Measurements from ENCODE around the gene TSSK2.

TSSK2 gene

GRCh38 chr22:19122752-19123492 is 8.2 kb upstream of the TSSK2 start (continued):
- no peak for TF ChIP-seq ZNF391 (tag by site-specific recombination; IDR thresholded peaks at IDR 0.05; ENCODE audit: borderline replicate concordance, low read depth)

DNA sequence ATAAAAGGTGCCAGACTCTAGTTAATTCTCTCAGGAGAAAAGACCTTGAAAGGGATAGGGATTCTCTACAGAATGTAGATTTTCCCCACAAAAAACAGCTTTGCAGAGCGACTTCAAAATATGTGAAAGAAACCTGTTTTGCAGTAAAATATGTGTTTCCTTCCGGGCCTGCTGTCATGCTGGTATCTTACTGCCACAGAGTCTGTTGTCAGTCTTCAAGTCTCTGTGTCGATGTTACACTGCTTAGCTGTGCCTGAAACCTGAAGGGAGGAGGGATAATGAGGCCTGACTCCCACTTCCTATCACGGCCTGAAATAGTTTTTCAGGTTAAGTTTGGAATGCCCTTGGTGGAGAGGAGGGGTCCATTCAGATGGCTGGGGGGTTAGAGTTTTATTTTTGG is 7.2 kb upstream of the TSSK2 start:
- ChIA-PET POLR2A (no interaction called here), CTCF (no interaction called here)
- Histone ChIP-seq H3K4me1 (ENCODE audit: control insufficient read depth, insufficient read depth, low read length) (no peaks in the 10 kb centered on the region), H3K4me3 (ENCODE audit: low read depth, low read length) (no peak overlapping the region), H3K9me3 (ENCODE audit: control insufficient read depth, insufficient read depth, low read depth, low read length) (no peaks in the 10 kb centered on the region), H3K36me3 (ENCODE audit: control insufficient read depth in 2 of 2, insufficient read depth in 1 of 2, low read length in 2 of 2) (peaks cover 0 to 11% of the 10 kb centered on the region in 2 experiments; a peak in 1 of 3 replicates), H3K27ac (ENCODE audit: extremely low read depth, low read depth, low read length) (no peak overlapping the region)
- no peak for TF ChIP-seq ZNF654 (tag by site-specific recombination; IDR thresholded peaks at IDR 0.05; ENCODE audit: low read depth)
- TF ChIP-seq ZBTB21 (tag by site-specific recombination; IDR thresholded peaks at IDR 0.05), result no peak
- TF ChIP-seq ZNF157 (tag by site-specific recombination; IDR thresholded peaks at IDR 0.05), result no peak
- TF ChIP-seq ZNF324 (tag by site-specific recombination; IDR thresholded peaks at IDR 0.05), result no peak
- TF ChIP-seq RBAK (tag by site-specific recombination; IDR thresholded peaks at IDR 0.05), result no peak
- no peak for TF ChIP-seq SP3 (tag by site-specific recombination; IDR thresholded peaks at IDR 0.05)
- no peak for TF ChIP-seq ZBTB1 (tag by site-specific recombination; IDR thresholded peaks at IDR 0.05)
- no peak for TF ChIP-seq ZNF629 (tag by site-specific recombination; IDR thresholded peaks at IDR 0.05)
- TF ChIP-seq ZNF514 (tag by site-specific recombination; IDR thresholded peaks at IDR 0.05), result no peak
- TF ChIP-seq FEZF1 (tag by site-specific recombination; IDR thresholded peaks at IDR 0.05), result no peak
- TF ChIP-seq ZNF433 (tag by site-specific recombination; IDR thresholded peaks at IDR 0.05; ENCODE audit: low read depth), result no peak
- no peak for TF ChIP-seq ZNF776 (tag by site-specific recombination; IDR thresholded peaks at IDR 0.05; ENCODE audit: borderline replicate concordance)
- TF ChIP-seq EGR2 (tag by site-specific recombination; IDR thresholded peaks at IDR 0.05; ENCODE audit: low read depth), result no peak
- TF ChIP-seq, protein P1, sequence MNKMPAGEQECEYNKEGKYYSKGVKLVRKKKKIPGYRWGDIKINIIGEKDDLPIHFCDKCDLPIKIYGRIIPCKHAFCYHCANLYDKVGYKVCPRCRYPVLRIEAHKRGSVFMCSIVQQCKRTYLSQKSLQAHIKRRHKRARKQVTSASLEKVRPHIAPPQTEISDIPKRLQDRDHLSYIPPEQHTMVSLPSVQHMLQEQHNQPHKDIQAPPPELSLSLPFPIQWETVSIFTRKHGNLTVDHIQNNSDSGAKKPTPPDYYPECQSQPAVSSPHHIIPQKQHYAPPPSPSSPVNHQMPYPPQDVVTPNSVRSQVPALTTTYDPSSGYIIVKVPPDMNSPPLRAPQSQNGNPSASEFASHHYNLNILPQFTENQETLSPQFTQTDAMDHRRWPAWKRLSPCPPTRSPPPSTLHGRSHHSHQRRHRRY (tag by site-specific recombination; IDR thresholded peaks at IDR 0.05), result no peak

DNA sequence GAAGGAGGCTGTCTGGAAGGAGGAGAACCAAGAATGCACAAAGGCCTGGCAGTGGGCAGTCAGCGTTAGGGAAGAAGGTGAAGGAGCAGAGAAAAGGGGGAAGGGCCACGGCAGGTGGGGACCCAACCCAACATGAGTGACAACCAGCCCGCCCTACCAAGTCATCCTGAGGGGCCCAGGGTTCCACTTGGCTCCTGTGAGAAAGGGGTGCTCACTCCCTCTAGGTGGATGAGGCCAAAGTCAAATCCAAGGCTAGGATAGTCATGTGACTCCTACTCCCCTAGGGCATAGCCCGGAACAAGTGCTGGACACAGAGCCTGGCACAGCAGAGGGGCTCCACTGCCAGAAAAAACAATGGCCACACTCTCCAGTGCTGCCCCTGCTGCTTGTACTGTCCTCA is 6.7 kb upstream of the TSSK2 start:
- CTCF ChIA-PET, result interaction anchor here (0.7 kb wide), 1 partner anchor 127 kb away, joined by 4 read pairs; no protein-coding TSS in a partner anchor
- TF ChIP-seq ZNF426 (tag by site-specific recombination; IDR thresholded peaks at IDR 0.05), result no peak
- TF ChIP-seq, protein P2, sequence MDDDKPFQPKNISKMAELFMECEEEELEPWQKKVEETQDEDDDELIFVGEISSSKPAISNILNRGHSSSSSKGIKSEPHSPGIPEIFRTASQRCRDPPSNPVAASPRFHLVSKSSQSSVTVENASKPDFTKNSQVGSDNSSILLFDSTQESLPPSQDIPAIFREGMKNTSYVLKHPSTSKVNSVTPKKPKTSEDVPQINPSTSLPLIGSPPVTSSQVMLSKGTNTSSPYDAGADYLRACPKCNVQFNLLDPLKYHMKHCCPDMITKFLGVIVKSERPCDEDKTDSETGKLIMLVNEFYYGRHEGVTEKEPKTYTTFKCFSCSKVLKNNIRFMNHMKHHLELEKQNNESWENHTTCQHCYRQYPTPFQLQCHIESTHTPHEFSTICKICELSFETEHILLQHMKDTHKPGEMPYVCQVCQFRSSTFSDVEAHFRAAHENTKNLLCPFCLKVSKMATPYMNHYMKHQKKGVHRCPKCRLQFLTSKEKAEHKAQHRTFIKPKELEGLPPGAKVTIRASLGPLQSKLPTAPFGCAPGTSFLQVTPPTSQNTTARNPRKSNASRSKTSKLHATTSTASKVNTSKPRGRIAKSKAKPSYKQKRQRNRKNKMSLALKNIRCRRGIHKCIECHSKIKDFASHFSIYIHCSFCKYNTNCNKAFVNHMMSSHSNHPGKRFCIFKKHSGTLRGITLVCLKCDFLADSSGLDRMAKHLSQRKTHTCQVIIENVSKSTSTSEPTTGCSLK (tag by site-specific recombination; IDR thresholded peaks at IDR 0.05), result no peak
- no peak for TF ChIP-seq GLIS2 (tag by site-specific recombination; IDR thresholded peaks at IDR 0.05)
- TF ChIP-seq, protein P3, sequence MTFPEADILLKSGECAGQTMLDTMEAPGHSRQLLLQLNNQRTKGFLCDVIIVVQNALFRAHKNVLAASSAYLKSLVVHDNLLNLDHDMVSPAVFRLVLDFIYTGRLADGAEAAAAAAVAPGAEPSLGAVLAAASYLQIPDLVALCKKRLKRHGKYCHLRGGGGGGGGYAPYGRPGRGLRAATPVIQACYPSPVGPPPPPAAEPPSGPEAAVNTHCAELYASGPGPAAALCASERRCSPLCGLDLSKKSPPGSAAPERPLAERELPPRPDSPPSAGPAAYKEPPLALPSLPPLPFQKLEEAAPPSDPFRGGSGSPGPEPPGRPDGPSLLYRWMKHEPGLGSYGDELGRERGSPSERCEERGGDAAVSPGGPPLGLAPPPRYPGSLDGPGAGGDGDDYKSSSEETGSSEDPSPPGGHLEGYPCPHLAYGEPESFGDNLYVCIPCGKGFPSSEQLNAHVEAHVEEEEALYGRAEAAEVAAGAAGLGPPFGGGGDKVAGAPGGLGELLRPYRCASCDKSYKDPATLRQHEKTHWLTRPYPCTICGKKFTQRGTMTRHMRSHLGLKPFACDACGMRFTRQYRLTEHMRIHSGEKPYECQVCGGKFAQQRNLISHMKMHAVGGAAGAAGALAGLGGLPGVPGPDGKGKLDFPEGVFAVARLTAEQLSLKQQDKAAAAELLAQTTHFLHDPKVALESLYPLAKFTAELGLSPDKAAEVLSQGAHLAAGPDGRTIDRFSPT (tag by site-specific recombination; IDR thresholded peaks at IDR 0.05), result no peak
- TF ChIP-seq ZFP69B (tag by site-specific recombination; IDR thresholded peaks at IDR 0.05), result no peak
- no peak for TF ChIP-seq ZNF155 (tag by site-specific recombination; IDR thresholded peaks at IDR 0.05)
- no peak for TF ChIP-seq ZNF114 (tag by site-specific recombination; IDR thresholded peaks at IDR 0.05)
- no peak for TF ChIP-seq ZNF239 (tag by site-specific recombination; IDR thresholded peaks at IDR 0.05)
- TF ChIP-seq ZNF585B (tag by site-specific recombination; IDR thresholded peaks at IDR 0.05), result no peak
- TF ChIP-seq ZNF792 (tag by site-specific recombination; IDR thresholded peaks at IDR 0.05), result no peak
- TF ChIP-seq SP7 (tag by site-specific recombination; IDR thresholded peaks at IDR 0.05), result no peak
- no peak for TF ChIP-seq ZNF184 (tag by site-specific recombination; IDR thresholded peaks at IDR 0.05)
- no peak for TF ChIP-seq ZNF529 (tag by site-specific recombination; IDR thresholded peaks at IDR 0.05; ENCODE audit: insufficient replicate concordance)
- no peak for TF ChIP-seq ZBTB8A (tag by site-specific recombination; IDR thresholded peaks at IDR 0.05)
- no peak for TF ChIP-seq ZNF558 (tag by site-specific recombination; IDR thresholded peaks at IDR 0.05)
- no peak for TF ChIP-seq SP2 (tag by site-specific recombination; IDR thresholded peaks at IDR 0.05)

More for the DNA sequence above, 6.7 kb upstream of the TSSK2 start:
- Histone ChIP-seq H3K36me3 (ENCODE audit: control insufficient read depth in 2 of 2, insufficient read depth in 1 of 2, low read length in 2 of 2) (peaks cover 0 to 9% of the 10 kb centered on the region in 2 experiments; a peak in 1 of 3 replicates), H3K4me3 (ENCODE audit: low read depth, low read length) (no peak overlapping the region), H3K4me1 (ENCODE audit: control insufficient read depth, insufficient read depth, low read length) (no peaks in the 10 kb centered on the region), H3K9me3 (ENCODE audit: control insufficient read depth, insufficient read depth, low read depth, low read length) (no peaks in the 10 kb centered on the region), H3K27ac (ENCODE audit: extremely low read depth, low read depth, low read length) (no peak overlapping the region)
- POLR2A ChIA-PET, result interaction anchor here (1.8 kb wide), 1 partner anchor 20 kb away, joined by 6 read pairs; the partner anchor contains the start of gene ESS2
